HEK293 (cell line): ENCODE data around the gene MAPRE2.

ENCODE experiments used
- CTCF ChIA-PET: fragments of 350-600 bp; formaldehyde crosslinking; extraction: SDS; loops from one replicate; lab custom pipeline; 2021; ENCODE audit warnings: antibody characterized with exemption; lab: Yijun Ruan, JAX
- POLR2A ChIA-PET: fragments of 300-600 bp; formaldehyde crosslinking; extraction: SDS; loops from one replicate; lab custom pipeline; 2020; ENCODE audit warnings: antibody characterized with exemption, inconsistent platforms; lab: Yijun Ruan, JAX
- H3K27ac ChIP-seq: fragments of 200-500 bp; sonication (Bioruptor generic); 2 replicates; pipeline ENCODE4 v1.5.1; 2014; ENCODE audit warnings: low read depth, low read length, control low read depth, inconsistent platforms; ENCODE audit errors: extremely low read depth
- H3K36me3 ChIP-seq, 2 experiments: fragments of 200-500 bp in 1 of 2; sonication (Bioruptor generic) in 1 of 2; 1 replicate in 1 of 2; 2 replicates in 1 of 2; pipeline ENCODE4 v1.5.1; 2014 to 2017; ENCODE audit warnings: inconsistent platforms in 2 of 2, low read length in 2 of 2; ENCODE audit not compliant: control insufficient read depth in 2 of 2, insufficient read depth in 1 of 2
- H3K4me1 ChIP-seq: fragments of 200-500 bp; sonication (Bioruptor generic); 2 replicates; pipeline ENCODE4 v1.5.1; 2014; ENCODE audit warnings: mild to moderate bottlenecking, low read length, inconsistent platforms; ENCODE audit not compliant: control insufficient read depth, insufficient read depth
- H3K4me3 ChIP-seq: 2 replicates; pipeline ENCODE4 v1.5.1; 2011; ENCODE audit warnings: low read depth, mild to moderate bottlenecking, control low read depth, low read length, moderate library complexity
- H3K9me3 ChIP-seq: fragments of 200-500 bp; sonication (Bioruptor generic); 2 replicates; pipeline ENCODE4 v1.5.1; 2014; ENCODE audit warnings: low read depth, low read length, inconsistent platforms; ENCODE audit not compliant: control insufficient read depth, insufficient read depth
- FEZF1 ChIP-seq: fragments of 450-650 bp; formaldehyde crosslinking; IDR thresholded peaks from 2 replicates; pipeline ENCODE4 v1.5.1; 2016; ENCODE audit warnings: missing biosample characterization, missing genetic modification characterization
- HOXA7 ChIP-seq: sonication (generic); formaldehyde crosslinking; IDR thresholded peaks from 2 replicates; pipeline ENCODE4 v1.8.1; 2022; ENCODE audit warnings: missing genetic modification reagents, borderline replicate concordance
- HOXC10 ChIP-seq: sonication (generic); formaldehyde crosslinking; IDR thresholded peaks from 2 replicates; pipeline ENCODE4 v1.8.1; 2023; ENCODE audit warnings: mild to moderate bottlenecking, missing genetic modification reagents
- KLF1 ChIP-seq: fragments of 450-650 bp; formaldehyde crosslinking; IDR thresholded peaks from 2 replicates; pipeline ENCODE4 v1.5.1; 2016; ENCODE audit warnings: missing biosample characterization, missing genetic modification characterization
- SP3 ChIP-seq: fragments of 450-650 bp; formaldehyde crosslinking; IDR thresholded peaks from 2 replicates; pipeline ENCODE4 v1.5.1; 2016; ENCODE audit warnings: missing biosample characterization, missing genetic modification characterization
- ZEB2 ChIP-seq: fragments of 450-650 bp; formaldehyde crosslinking; IDR thresholded peaks from 2 replicates; pipeline ENCODE4 v1.5.1; 2016; ENCODE audit warnings: missing biosample characterization, missing genetic modification characterization
- ZNF114 ChIP-seq: fragments of 450-650 bp; formaldehyde crosslinking; IDR thresholded peaks from 2 replicates; pipeline ENCODE4 v1.5.0; 2017; ENCODE audit warnings: missing biosample characterization, missing genetic modification characterization
- ZNF175 ChIP-seq: fragments of 450-650 bp; formaldehyde crosslinking; IDR thresholded peaks from 2 replicates; pipeline ENCODE4 v1.5.1; 2016; ENCODE audit warnings: missing biosample characterization, missing genetic modification characterization
- ZNF223 ChIP-seq: fragments of 450-650 bp; formaldehyde crosslinking; IDR thresholded peaks from 2 replicates; pipeline ENCODE4 v1.5.1; 2016; ENCODE audit warnings: missing biosample characterization, missing genetic modification characterization
- ZNF248 ChIP-seq: fragments of 450-650 bp; formaldehyde crosslinking; IDR thresholded peaks from 2 replicates; pipeline ENCODE4 v1.5.1; 2017; ENCODE audit warnings: missing biosample characterization, missing genetic modification characterization
- ZNF341 ChIP-seq: fragments of 450-650 bp; formaldehyde crosslinking; IDR thresholded peaks from 2 replicates; pipeline ENCODE4; 2016; ENCODE audit warnings: low read depth, missing biosample characterization, missing genetic modification characterization
- ZNF416 ChIP-seq: fragments of 450-650 bp; formaldehyde crosslinking; IDR thresholded peaks from 2 replicates; pipeline ENCODE4 v1.5.1; 2016; ENCODE audit warnings: missing biosample characterization, missing genetic modification characterization
- ZNF521 ChIP-seq: fragments of 450-650 bp; formaldehyde crosslinking; IDR thresholded peaks from 2 replicates; pipeline ENCODE4 v1.5.1; 2017; ENCODE audit warnings: missing biosample characterization, mild to moderate bottlenecking, missing genetic modification characterization
- ZNF529 ChIP-seq: fragments of 450-650 bp; formaldehyde crosslinking; IDR thresholded peaks from 2 replicates; pipeline ENCODE4 v1.5.1; 2017; ENCODE audit warnings: missing genetic modification characterization, missing biosample characterization; ENCODE audit not compliant: insufficient replicate concordance
- ZNF544 ChIP-seq: fragments of 450-650 bp; formaldehyde crosslinking; IDR thresholded peaks from 2 replicates; pipeline ENCODE4 v1.5.0; 2017; ENCODE audit warnings: missing biosample characterization, missing genetic modification characterization
- ZNF555 ChIP-seq: fragments of 450-650 bp; formaldehyde crosslinking; conservative IDR thresholded peaks from 2 replicates; pipeline ENCODE4 v1.5.1; 2017; ENCODE audit warnings: missing biosample characterization, mild to moderate bottlenecking, missing genetic modification characterization, inconsistent platforms
- ZNF791 ChIP-seq: fragments of 450-650 bp; formaldehyde crosslinking; IDR thresholded peaks from 2 replicates; pipeline ENCODE4 v1.5.1; 2016; ENCODE audit warnings: missing biosample characterization, missing genetic modification characterization
- TF ChIP-seq, protein P1 (sequence below): fragments of 450-650 bp; formaldehyde crosslinking; IDR thresholded peaks from 2 replicates; pipeline ENCODE4 v1.5.1; 2016; ENCODE audit warnings: missing biosample characterization, missing genetic modification characterization
- TF ChIP-seq, protein P2 (sequence below): fragments of 450-650 bp; formaldehyde crosslinking; IDR thresholded peaks from 2 replicates; pipeline ENCODE4 v1.5.1; 2016; ENCODE audit warnings: missing biosample characterization, missing genetic modification characterization, borderline replicate concordance
- TF ChIP-seq, protein P3 (sequence below): fragments of 450-650 bp; formaldehyde crosslinking; IDR thresholded peaks from 2 replicates; pipeline ENCODE4 v1.5.1; 2016; ENCODE audit warnings: missing biosample characterization, missing genetic modification characterization
- TF ChIP-seq, protein P4 (sequence below): sonication (generic); formaldehyde crosslinking; IDR thresholded peaks from 2 replicates; pipeline ENCODE4 v1.8.1; 2022; ENCODE audit warnings: mild to moderate bottlenecking, moderate library complexity, missing genetic modification reagents
- TF ChIP-seq, protein P5 (sequence below): fragments of 450-650 bp; formaldehyde crosslinking; IDR thresholded peaks from 2 replicates; pipeline ENCODE4 v1.5.1; 2016; ENCODE audit warnings: missing biosample characterization, missing genetic modification characterization

Gene MAPRE2

DNA sequence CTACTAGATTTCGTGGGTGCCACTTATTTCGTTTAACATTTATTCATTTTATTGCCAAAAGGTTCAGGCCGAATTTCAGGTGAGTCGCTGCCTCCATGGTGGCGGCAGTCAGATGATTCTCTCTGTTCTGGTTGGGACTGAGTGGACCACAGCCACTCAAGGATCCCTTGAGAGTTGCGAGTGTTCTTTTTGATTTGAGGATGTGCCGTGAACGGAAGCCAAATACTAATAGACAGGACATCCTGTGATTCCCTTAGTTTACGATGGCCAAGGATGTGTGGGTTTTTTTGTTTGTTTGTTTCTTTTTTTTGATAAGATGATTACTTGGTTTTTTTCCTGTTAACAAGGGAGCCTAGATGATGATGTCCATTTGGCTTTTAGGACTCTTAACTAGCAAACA lies 13.2 kb downstream of the MAPRE2 start:
- ChIA-PET CTCF (no interaction called here), POLR2A (no interaction called here)
- H3K9me3 ChIP-seq, result no peaks in the 10 kb centered on the region
- H3K4me3 ChIP-seq, result no peak overlapping the region
- no peaks in the 10 kb centered on the region for H3K36me3 ChIP-seq
- no peak overlapping the region for H3K27ac ChIP-seq
- peaks cover 1% of the 10 kb centered on the region for H3K4me1 ChIP-seq
- TF ChIP-seq ZNF555 (tag by site-specific recombination) (no peak), ZNF114 (tag by site-specific recombination) (no peak), ZNF341 (no peak), ZNF416 (tag by site-specific recombination) (no peak), FEZF1 (no peak), SP3 (tag by site-specific recombination) (no peak), KLF1 (tag by site-specific recombination) (no peak), ZNF529 (no peak), ZNF791 (tag by site-specific recombination) (no peak), ZNF521 (no peak), ZNF223 (tag by site-specific recombination) (no peak), ZNF248 (no peak)
- TF ChIP-seq, protein P1, sequence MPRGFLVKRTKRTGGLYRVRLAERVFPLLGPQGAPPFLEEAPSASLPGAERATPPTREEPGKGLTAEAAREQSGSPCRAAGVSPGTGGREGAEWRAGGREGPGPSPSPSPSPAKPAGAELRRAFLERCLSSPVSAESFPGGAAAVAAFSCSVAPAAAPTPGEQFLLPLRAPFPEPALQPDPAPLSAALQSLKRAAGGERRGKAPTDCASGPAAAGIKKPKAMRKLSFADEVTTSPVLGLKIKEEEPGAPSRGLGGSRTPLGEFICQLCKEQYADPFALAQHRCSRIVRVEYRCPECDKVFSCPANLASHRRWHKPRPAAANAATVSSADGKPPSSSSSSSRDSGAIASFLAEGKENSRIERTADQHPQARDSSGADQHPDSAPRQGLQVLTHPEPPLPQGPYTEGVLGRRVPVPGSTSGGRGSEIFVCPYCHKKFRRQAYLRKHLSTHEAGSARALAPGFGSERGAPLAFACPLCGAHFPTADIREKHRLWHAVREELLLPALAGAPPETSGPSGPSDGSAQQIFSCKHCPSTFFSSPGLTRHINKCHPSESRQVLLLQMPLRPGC (tag by site-specific recombination), result no peak
- TF ChIP-seq, protein P2, sequence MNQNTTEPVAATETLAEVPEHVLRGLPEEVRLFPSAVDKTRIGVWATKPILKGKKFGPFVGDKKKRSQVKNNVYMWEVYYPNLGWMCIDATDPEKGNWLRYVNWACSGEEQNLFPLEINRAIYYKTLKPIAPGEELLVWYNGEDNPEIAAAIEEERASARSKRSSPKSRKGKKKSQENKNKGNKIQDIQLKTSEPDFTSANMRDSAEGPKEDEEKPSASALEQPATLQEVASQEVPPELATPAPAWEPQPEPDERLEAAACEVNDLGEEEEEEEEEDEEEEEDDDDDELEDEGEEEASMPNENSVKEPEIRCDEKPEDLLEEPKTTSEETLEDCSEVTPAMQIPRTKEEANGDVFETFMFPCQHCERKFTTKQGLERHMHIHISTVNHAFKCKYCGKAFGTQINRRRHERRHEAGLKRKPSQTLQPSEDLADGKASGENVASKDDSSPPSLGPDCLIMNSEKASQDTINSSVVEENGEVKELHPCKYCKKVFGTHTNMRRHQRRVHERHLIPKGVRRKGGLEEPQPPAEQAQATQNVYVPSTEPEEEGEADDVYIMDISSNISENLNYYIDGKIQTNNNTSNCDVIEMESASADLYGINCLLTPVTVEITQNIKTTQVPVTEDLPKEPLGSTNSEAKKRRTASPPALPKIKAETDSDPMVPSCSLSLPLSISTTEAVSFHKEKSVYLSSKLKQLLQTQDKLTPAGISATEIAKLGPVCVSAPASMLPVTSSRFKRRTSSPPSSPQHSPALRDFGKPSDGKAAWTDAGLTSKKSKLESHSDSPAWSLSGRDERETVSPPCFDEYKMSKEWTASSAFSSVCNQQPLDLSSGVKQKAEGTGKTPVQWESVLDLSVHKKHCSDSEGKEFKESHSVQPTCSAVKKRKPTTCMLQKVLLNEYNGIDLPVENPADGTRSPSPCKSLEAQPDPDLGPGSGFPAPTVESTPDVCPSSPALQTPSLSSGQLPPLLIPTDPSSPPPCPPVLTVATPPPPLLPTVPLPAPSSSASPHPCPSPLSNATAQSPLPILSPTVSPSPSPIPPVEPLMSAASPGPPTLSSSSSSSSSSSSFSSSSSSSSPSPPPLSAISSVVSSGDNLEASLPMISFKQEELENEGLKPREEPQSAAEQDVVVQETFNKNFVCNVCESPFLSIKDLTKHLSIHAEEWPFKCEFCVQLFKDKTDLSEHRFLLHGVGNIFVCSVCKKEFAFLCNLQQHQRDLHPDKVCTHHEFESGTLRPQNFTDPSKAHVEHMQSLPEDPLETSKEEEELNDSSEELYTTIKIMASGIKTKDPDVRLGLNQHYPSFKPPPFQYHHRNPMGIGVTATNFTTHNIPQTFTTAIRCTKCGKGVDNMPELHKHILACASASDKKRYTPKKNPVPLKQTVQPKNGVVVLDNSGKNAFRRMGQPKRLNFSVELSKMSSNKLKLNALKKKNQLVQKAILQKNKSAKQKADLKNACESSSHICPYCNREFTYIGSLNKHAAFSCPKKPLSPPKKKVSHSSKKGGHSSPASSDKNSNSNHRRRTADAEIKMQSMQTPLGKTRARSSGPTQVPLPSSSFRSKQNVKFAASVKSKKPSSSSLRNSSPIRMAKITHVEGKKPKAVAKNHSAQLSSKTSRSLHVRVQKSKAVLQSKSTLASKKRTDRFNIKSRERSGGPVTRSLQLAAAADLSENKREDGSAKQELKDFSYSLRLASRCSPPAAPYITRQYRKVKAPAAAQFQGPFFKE (tag by site-specific recombination), result no peak
- TF ChIP-seq, all 188 proteins: peak for 0

DNA sequence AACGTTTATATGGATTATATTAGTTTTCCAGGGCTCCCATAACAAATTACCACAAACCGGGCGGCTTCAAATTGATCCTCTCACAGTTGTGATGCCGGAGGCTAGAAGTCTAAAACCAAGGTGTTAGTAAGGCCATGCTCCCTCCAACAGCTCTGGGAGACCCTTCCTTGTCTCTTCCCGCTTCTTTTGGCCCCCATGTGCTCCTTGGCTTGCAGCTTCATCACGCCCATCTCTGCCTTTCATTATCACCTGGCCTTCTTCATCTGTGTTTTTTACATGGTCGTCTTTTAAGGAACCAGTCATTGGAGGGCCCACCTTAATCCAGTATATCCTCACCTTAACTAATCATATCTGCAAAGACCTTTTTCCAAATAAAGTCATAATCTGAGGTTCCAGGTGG lies 13.9 kb downstream of the MAPRE2 start:
- Histone ChIP-seq H3K4me1 (peaks cover under 1% of the 10 kb centered on the region; the same call in 1 of the 2 replicates), H3K36me3 (no peaks in the 10 kb centered on the region), H3K27ac (no peak overlapping the region), H3K4me3 (no peak overlapping the region), H3K9me3 (no peaks in the 10 kb centered on the region)
- POLR2A ChIA-PET, result no interaction called here
- CTCF ChIA-PET, result interaction anchor here (0.9 kb wide), 1 partner anchor 13 kb away, joined by 3 read pairs; no protein-coding TSS in a partner anchor
- TF ChIP-seq HOXC10 (CRISPR knock-in tag), result no peak
- TF ChIP-seq, protein P3, sequence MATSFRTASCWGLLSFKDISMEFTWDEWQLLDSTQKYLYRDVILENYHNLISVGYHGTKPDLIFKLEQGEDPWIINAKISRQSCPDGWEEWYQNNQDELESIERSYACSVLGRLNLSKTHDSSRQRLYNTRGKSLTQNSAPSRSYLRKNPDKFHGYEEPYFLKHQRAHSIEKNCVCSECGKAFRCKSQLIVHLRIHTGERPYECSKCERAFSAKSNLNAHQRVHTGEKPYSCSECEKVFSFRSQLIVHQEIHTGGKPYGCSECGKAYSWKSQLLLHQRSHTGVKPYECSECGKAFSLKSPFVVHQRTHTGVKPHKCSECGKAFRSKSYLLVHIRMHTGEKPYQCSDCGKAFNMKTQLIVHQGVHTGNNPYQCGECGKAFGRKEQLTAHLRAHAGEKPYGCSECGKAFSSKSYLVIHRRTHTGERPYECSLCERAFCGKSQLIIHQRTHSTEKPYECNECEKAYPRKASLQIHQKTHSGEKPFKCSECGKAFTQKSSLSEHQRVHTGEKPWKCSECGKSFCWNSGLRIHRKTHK, result no peak
- TF ChIP-seq, protein P4, sequence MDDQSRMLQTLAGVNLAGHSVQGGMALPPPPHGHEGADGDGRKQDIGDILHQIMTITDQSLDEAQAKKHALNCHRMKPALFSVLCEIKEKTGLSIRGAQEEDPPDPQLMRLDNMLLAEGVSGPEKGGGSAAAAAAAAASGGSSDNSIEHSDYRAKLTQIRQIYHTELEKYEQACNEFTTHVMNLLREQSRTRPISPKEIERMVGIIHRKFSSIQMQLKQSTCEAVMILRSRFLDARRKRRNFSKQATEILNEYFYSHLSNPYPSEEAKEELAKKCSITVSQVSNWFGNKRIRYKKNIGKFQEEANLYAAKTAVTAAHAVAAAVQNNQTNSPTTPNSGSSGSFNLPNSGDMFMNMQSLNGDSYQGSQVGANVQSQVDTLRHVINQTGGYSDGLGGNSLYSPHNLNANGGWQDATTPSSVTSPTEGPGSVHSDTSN (CRISPR knock-in tag), result no peak
- TF ChIP-seq ZNF175 (tag by site-specific recombination), result no peak
- TF ChIP-seq ZEB2, result no peak
- TF ChIP-seq ZNF544 (tag by site-specific recombination), result no peak
- TF ChIP-seq, protein P5, sequence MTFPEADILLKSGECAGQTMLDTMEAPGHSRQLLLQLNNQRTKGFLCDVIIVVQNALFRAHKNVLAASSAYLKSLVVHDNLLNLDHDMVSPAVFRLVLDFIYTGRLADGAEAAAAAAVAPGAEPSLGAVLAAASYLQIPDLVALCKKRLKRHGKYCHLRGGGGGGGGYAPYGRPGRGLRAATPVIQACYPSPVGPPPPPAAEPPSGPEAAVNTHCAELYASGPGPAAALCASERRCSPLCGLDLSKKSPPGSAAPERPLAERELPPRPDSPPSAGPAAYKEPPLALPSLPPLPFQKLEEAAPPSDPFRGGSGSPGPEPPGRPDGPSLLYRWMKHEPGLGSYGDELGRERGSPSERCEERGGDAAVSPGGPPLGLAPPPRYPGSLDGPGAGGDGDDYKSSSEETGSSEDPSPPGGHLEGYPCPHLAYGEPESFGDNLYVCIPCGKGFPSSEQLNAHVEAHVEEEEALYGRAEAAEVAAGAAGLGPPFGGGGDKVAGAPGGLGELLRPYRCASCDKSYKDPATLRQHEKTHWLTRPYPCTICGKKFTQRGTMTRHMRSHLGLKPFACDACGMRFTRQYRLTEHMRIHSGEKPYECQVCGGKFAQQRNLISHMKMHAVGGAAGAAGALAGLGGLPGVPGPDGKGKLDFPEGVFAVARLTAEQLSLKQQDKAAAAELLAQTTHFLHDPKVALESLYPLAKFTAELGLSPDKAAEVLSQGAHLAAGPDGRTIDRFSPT (tag by site-specific recombination), result no peak
- no peak for TF ChIP-seq HOXA7 (CRISPR knock-in tag)
